Activated B cell treated with CpG ODN at 0.5 μM for 24 hours (primary cell): ENCODE data around the gene NPAS3. TPM values are rescaled to one million over a fixed set of nuclear protein-coding genes. Genes with fewer than 3 reads are reported as not detected.

Experiments used
- ATAC-seq: fragments of 200-7000 bp; cut with Tn5 transposase; one replicate; pipeline ENCODE4 v1.10.0; 2021; ENCODE audit warnings: low read depth, mild to moderate bottlenecking, moderate library complexity
- CTCF ChIA-PET: fragments of 350-600 bp; sonication (Branson Sonifier 250); formaldehyde crosslinking; loops from one replicate; lab custom pipeline; 2021; ENCODE audit warnings: antibody characterized with exemption; lab: Charles Lee
- POLR2A ChIA-PET: fragments of 350-600 bp; sonication (Branson Sonifier 250); formaldehyde crosslinking; loops from one replicate; lab custom pipeline; 2021; ENCODE audit warnings: antibody characterized with exemption; lab: Charles Lee
- DNase-seq: peaks from one replicate; pipeline ENCODE4 v3.0.0; 2022
- H3K27ac Mint-ChIP-seq: one replicate; pipeline ENCODE4 v1.8.0; 2020; ENCODE audit warnings: mixed read lengths
- H3K27me3 Mint-ChIP-seq: one replicate; pipeline ENCODE4 v1.8.0; 2021; ENCODE audit warnings: mixed read lengths
- H3K36me3 Mint-ChIP-seq: one replicate; pipeline ENCODE4 v1.8.0; 2021; ENCODE audit warnings: low read depth, mixed read lengths
- H3K4me1 Mint-ChIP-seq: one replicate; pipeline ENCODE4 v1.8.0; 2021; ENCODE audit warnings: mixed read lengths
- H3K4me3 Mint-ChIP-seq: one replicate; pipeline ENCODE4 v1.8.0; 2020; ENCODE audit warnings: mild to moderate bottlenecking, mixed read lengths
- H3K9me3 Mint-ChIP-seq: one replicate; pipeline ENCODE4 v1.8.0; 2020; ENCODE audit warnings: mixed read lengths
- intact Hi-C: fragments of 100-400 bp; cut with micrococcal nuclease; formaldehyde crosslinking; loops from one replicate; pipeline ENCODE4 v1.15.1; 2024
- total RNA-seq: library from RNA; stranded (reverse); gene quantifications from 2 replicates; pipeline ENCODE4 v1.2.3, GENCODE V29; 2022
- TF ChIP-seq, protein P1 (sequence below): fragments of 200-600 bp; IDR thresholded peaks from one replicate; pipeline ENCODE4 v1.8.0; 2022; ENCODE audit warnings: antibody characterized with exemption, mild to moderate bottlenecking

Gene NPAS3
- total RNA-seq, 1 donor from 2014 or later = not detected

DNA sequence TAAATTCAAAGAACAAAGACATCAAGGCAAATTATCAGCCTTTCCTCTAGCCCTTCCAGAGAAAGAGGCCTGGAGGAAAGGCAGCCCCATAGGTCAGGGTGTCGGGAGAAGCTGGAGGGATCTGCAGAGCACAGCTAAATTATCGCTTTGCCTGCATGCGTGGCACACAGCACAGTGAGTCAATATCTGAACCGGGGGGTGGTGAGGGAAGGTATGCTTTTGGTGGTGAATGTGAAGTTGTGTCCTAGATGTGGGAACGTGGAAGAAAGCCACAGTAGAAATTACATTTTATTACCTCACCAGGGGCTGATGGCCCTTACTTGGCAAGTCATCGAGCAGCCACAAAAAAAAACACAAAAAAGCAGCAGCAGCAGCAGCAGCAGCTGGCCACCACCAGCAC lies 769.0 kb downstream of the NPAS3 start:
- ChIA-PET CTCF (no interaction called here), POLR2A (no interaction called here)
- TF ChIP-seq, protein P1, sequence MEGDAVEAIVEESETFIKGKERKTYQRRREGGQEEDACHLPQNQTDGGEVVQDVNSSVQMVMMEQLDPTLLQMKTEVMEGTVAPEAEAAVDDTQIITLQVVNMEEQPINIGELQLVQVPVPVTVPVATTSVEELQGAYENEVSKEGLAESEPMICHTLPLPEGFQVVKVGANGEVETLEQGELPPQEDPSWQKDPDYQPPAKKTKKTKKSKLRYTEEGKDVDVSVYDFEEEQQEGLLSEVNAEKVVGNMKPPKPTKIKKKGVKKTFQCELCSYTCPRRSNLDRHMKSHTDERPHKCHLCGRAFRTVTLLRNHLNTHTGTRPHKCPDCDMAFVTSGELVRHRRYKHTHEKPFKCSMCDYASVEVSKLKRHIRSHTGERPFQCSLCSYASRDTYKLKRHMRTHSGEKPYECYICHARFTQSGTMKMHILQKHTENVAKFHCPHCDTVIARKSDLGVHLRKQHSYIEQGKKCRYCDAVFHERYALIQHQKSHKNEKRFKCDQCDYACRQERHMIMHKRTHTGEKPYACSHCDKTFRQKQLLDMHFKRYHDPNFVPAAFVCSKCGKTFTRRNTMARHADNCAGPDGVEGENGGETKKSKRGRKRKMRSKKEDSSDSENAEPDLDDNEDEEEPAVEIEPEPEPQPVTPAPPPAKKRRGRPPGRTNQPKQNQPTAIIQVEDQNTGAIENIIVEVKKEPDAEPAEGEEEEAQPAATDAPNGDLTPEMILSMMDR = no peak
- Mint-ChIP-seq H3K4me1 (no peaks in the 10 kb centered on the region), H3K9me3 (no peaks in the 10 kb centered on the region), H3K4me3 (no peak overlapping the region), H3K27me3 (no peaks in the 10 kb centered on the region), H3K36me3 (no peaks in the 10 kb centered on the region), H3K27ac (no peak overlapping the region)
- intact Hi-C loops = no loop called here
- no peak for ATAC-seq
- no peak for DNase-seq

DNA sequence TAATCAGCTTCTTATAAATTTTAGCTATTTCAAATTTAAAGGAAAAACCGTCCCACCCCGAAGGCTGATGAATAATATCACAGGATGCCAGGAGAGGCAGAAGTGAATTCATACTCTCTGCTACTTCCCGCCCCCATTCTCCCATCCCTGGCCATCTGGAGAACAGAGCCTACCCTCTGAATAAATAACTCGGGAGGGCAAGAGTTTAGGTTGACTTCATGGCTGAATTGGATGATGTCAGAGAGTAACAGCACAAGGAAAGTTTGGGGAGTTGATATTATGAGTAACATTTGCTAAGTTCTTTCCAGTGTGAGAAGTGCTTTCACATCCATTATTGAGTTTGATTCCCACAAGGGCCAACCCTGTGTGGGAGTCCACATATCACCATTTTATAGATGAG lies 770.6 kb downstream of the NPAS3 start:
- no peaks in the 10 kb centered on the region for H3K36me3 Mint-ChIP-seq
- no peak for DNase-seq
- H3K4me3 Mint-ChIP-seq = no peak overlapping the region
- H3K27me3 Mint-ChIP-seq = no peaks in the 10 kb centered on the region
- CTCF ChIA-PET = no interaction called here
- no peak overlapping the region for H3K27ac Mint-ChIP-seq
- intact Hi-C loops = no loop called here
- no peaks in the 10 kb centered on the region for H3K9me3 Mint-ChIP-seq
- H3K4me1 Mint-ChIP-seq = no peaks in the 10 kb centered on the region
- ATAC-seq = no peak
- POLR2A ChIA-PET = no interaction called here
- TF ChIP-seq, protein P1 = no peak

DNA sequence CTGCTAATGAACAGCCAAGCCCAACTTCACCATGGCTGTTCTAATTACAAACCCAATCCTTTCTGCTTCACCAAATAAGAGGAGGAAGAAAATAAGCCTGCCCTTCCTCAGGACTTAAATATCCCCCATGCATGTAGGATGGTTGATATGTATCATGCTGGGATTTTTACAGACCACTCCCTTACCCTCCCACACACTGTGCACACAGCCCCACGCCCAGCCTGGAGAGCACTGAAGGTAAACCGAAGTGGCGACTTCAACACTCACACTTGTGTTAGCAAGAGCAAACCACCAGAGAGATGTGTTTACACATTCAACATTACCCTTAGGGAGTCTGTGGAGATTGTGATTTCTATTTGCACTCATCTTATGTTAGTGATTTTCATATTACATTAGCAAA lies 771.0 kb downstream of the NPAS3 start:
- H3K36me3 Mint-ChIP-seq = no peaks in the 10 kb centered on the region
- TF ChIP-seq, protein P1 = no peak
- no peak overlapping the region for H3K27ac Mint-ChIP-seq
- intact Hi-C loops = no loop called here
- CTCF ChIA-PET = no interaction called here
- H3K9me3 Mint-ChIP-seq = no peaks in the 10 kb centered on the region
- DNase-seq (no peak), ATAC-seq (no peak)
- no peaks in the 10 kb centered on the region for H3K4me1 Mint-ChIP-seq
- H3K4me3 Mint-ChIP-seq = no peak overlapping the region
- POLR2A ChIA-PET = no interaction called here
- no peaks in the 10 kb centered on the region for H3K27me3 Mint-ChIP-seq

DNA sequence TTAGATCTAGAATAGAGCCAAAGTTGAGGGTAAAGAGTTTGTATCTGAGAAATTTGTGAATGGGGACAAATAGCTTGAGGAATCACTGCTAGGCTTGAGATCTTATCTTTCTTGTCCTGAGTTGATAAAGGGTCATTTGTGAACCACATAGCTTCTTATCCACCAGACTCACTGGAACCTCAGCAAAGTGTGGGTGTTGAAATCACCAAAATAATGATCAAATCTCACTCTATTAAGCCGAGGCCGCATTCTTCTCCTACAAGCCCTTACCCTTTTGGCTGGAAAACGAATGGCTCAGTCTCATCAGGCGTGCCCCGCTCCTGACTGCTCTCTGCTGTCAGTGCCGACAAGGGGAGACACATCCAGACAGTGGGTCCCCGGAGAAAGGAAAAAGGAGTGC lies 771.6 kb downstream of the NPAS3 start:
- no peak for ATAC-seq
- POLR2A ChIA-PET = no interaction called here
- DNase-seq = no peak

DNA sequence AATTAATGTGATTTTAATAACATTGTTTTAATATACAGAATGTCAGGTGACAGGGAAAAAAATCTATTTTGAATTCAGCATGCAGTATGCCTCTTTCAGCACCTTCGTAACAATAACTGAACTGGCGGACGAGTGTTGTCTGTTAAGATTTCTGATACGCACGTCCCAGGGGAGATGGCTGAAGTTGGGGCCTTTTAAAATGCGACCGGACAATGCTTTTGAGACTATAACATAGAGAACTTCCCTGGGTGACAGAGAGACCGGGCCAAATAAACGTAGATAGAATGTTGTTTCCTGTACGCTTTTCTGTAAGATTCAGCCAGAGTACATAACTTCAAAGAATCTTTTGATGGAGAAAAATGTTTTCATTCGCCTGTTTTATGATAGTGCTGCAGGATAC lies 772.5 kb downstream of the NPAS3 start:
- Mint-ChIP-seq H3K27me3 (no peaks in the 10 kb centered on the region), H3K27ac (no peak overlapping the region), H3K36me3 (no peaks in the 10 kb centered on the region), H3K9me3 (no peaks in the 10 kb centered on the region), H3K4me3 (no peak overlapping the region), H3K4me1 (no peaks in the 10 kb centered on the region)
- intact Hi-C loops = no loop called here
- no peak for DNase-seq
- TF ChIP-seq, protein P1 = no peak
- POLR2A ChIA-PET = no interaction called here
- CTCF ChIA-PET = no interaction called here
- no peak for ATAC-seq

More for the DNA sequence above, 771.6 kb downstream of the NPAS3 start:
- intact Hi-C loops = no loop called here
- CTCF ChIA-PET = no interaction called here
- Mint-ChIP-seq H3K27me3 (no peaks in the 10 kb centered on the region), H3K9me3 (no peaks in the 10 kb centered on the region), H3K4me3 (no peak overlapping the region), H3K36me3 (no peaks in the 10 kb centered on the region), H3K27ac (no peak overlapping the region), H3K4me1 (no peaks in the 10 kb centered on the region)
- TF ChIP-seq, protein P1 = no peak
